Gastroesophageal sphincter (tissue), 4 donors: ENCODE results near the gene RAE1. TPM values are rescaled to one million over a fixed set of nuclear protein-coding genes. Genes with fewer than 3 reads are reported as not detected.

Experiments
- ATAC-seq: fragments of 150-250 bp; one replicate; pipeline ENCODE4 v1.9.1; 2016; ENCODE audit warnings: mild to moderate bottlenecking, moderate library complexity
- H3K27ac ChIP-seq, 4 donors: fragments of 200-600 bp; sonication (generic) in 3 of 4; 1 replicate in 3 of 4; 2 replicates in 1 of 4; pipeline ENCODE4 v1.5.1; 2016 to 2019
- H3K27me3 ChIP-seq: fragments of 200-600 bp; sonication (generic); one replicate; pipeline ENCODE4 v1.5.1; 2019
- H3K36me3 ChIP-seq, 2 donors: fragments of 200-600 bp; sonication (generic); one replicate each; pipeline ENCODE4 v1.5.1; 2019; ENCODE audit warnings: control low read depth in 1 of 2
- H3K4me1 ChIP-seq, 3 donors: fragments of 200-600 bp; sonication (generic); 1 replicate in 2 of 3; 2 replicates in 1 of 3; pipeline ENCODE4 v1.5.1; 2016 to 2019; ENCODE audit warnings: control low read depth in 2 of 3
- H3K4me3 ChIP-seq, 2 donors: fragments of 200-600 bp; sonication (generic); one replicate each; pipeline ENCODE4 v1.5.1; 2019; ENCODE audit warnings: mild to moderate bottlenecking in 1 of 2, moderate library complexity in 1 of 2
- H3K9me3 ChIP-seq, 3 donors: fragments of 200-600 bp; sonication (generic); one replicate each; pipeline ENCODE4 v1.5.1; 2017 to 2019; ENCODE audit warnings: control low read depth in 2 of 3
- CTCF ChIP-seq, 4 experiments: fragments of 200-600 bp in 2 of 4; fragments of 450-650 bp in 2 of 4; sonication (generic) in 1 of 4; IDR thresholded peaks; one replicate each; pipeline ENCODE4 v1.5.1; 2017 to 2019; ENCODE audit warnings: antibody characterized with exemption in 4 of 4, mild to moderate bottlenecking in 2 of 4, moderate library complexity in 2 of 4
- EP300 ChIP-seq: sonication (generic); formaldehyde crosslinking; IDR thresholded peaks from one replicate; pipeline ENCODE4 v1.6.1; 2017; ENCODE audit warnings: antibody characterized with exemption, mild to moderate bottlenecking
- POLR2A ChIP-seq, 2 donors: fragments of 450-650 bp; IDR thresholded peaks; one replicate each; pipeline ENCODE4 v1.6.1; 2017; ENCODE audit warnings: antibody characterized with exemption in 2 of 2, mild to moderate bottlenecking in 2 of 2, moderate library complexity in 1 of 2
- POLR2AphosphoS5 ChIP-seq: sonication (generic); formaldehyde crosslinking; IDR thresholded peaks from one replicate; pipeline ENCODE4 v1.6.1; 2017; ENCODE audit warnings: antibody characterized with exemption
- whole genome bisulfite sequencing, 2 donors: methylation state at CpG; one replicate each; pipeline ENCODE4 v1.1.5; 2018; ENCODE audit warnings: low coverage in 1 of 2; 5-methylcytosine and 5-hydroxymethylcytosine counted together
- total RNA-seq, 4 donors: library from RNA; depleted of rRNA; stranded (reverse); fragments of >200 nt; gene quantifications; one replicate each; pipeline ENCODE4 v1.1.0, GENCODE V29; 2016

RAE1 gene
- total RNA-seq, 4 donors from 2014 or later: 16.5 to 30.4 (median 25.1) TPM

GRCh38 chr20:57317789-57318371 lies 33.2 kb upstream of the RAE1 start:
- Histone ChIP-seq H3K27me3 (peaks cover 36% of the 10 kb centered on the region), H3K4me3 (no peak overlapping the region), H3K36me3 (no peaks in the 10 kb centered on the region), H3K9me3 (no peaks in the 10 kb centered on the region), H3K27ac (no peak overlapping the region), H3K4me1 (no peaks in the 10 kb centered on the region)
- 73 to 82% methylated on average over 8 to 12 of the region's 14 CpGs for WGBS, 2 donors
- TF ChIP-seq CTCF (IDR thresholded peaks at IDR 0.05) (no peak), EP300 (no peak), POLR2A (IDR thresholded peaks at IDR 0.05) (no peak), POLR2AphosphoS5 (no peak)
- no peak for ATAC-seq

GRCh38 chr20:57319584-57319983 lies 31.5 kb upstream of the RAE1 start:
- Histone ChIP-seq H3K9me3 (no peaks in the 10 kb centered on the region), H3K27ac (no peak overlapping the region), H3K4me3 (no peak overlapping the region), H3K27me3 (peaks cover 29% of the 10 kb centered on the region), H3K36me3 (no peaks in the 10 kb centered on the region), H3K4me1 (no peaks in the 10 kb centered on the region)
- WGBS, 2 donors: 82 to 87% methylated on average over 3 to 4 of the region's 4 CpGs
- TF ChIP-seq POLR2A (IDR thresholded peaks at IDR 0.05) (no peak), EP300 (no peak), POLR2AphosphoS5 (no peak), CTCF (IDR thresholded peaks at IDR 0.05) (no peak)
- ATAC-seq: no peak

GRCh38 chr20:57320358-57320757 lies 30.7 kb upstream of the RAE1 start:
- TF ChIP-seq POLR2AphosphoS5 (no peak), CTCF (IDR thresholded peaks at IDR 0.05) (no peak), POLR2A (IDR thresholded peaks at IDR 0.05) (no peak), EP300 (no peak)
- 76 to 94% methylated on average over 3 of the region's 3 CpGs for WGBS, 2 donors
- Histone ChIP-seq H3K9me3 (no peaks in the 10 kb centered on the region), H3K27ac (no peak overlapping the region), H3K4me1 (no peaks in the 10 kb centered on the region), H3K36me3 (no peaks in the 10 kb centered on the region), H3K27me3 (peaks cover 22% of the 10 kb centered on the region), H3K4me3 (no peak overlapping the region)
- no peak for ATAC-seq

- TF ChIP-seq EP300: no peak
- TF ChIP-seq CTCF (IDR thresholded peaks at IDR 0.05): no peak
- Histone ChIP-seq H3K27me3 (peaks cover 19% of the 10 kb centered on the region), H3K9me3 (no peaks in the 10 kb centered on the region), H3K36me3 (no peaks in the 10 kb centered on the region), H3K4me3 (no peak overlapping the region), H3K27ac (no peak overlapping the region), H3K4me1 (no peaks in the 10 kb centered on the region)
- 60 to 88% methylated on average over 1 to 2 of the region's 2 CpGs for WGBS, 2 donors
- no peak for ATAC-seq
These were observed 29.9 kb upstream of the RAE1 start for GRCh38 chr20:57321142-57321541.

- Histone ChIP-seq H3K36me3 (no peaks in the 10 kb centered on the region), H3K9me3 (no peaks in the 10 kb centered on the region), H3K27ac (no peak overlapping the region), H3K4me3 (no peak overlapping the region), H3K4me1 (no peaks in the 10 kb centered on the region), H3K27me3 (peaks cover 19% of the 10 kb centered on the region)
- 75 to 100% methylated on average over 1 to 2 of the region's 2 CpGs for WGBS, 2 donors
- TF ChIP-seq CTCF (IDR thresholded peaks at IDR 0.05) (no peak), POLR2A (IDR thresholded peaks at IDR 0.05) (no peak), POLR2AphosphoS5 (no peak), EP300 (no peak)
- no peak for ATAC-seq
These were observed 28.6 kb upstream of the RAE1 start for GRCh38 chr20:57322476-57322875.
